ENCODE measurements around the gene CRELD2. TPM values are rescaled to one million over a fixed set of nuclear protein-coding genes. Genes with fewer than 3 reads are reported as not detected.

Gene CRELD2
- total and polyA plus RNA-seq, 4 donors: 21.5 to 61.3 (median 44.1) TPM

GRCh38 chr22:49886346-49887063 is 31.9 kb upstream of the CRELD2 start:
- H3K36me3 ChIP-seq (ENCODE audit: control insufficient read depth, insufficient read depth, low read length): peaks cover 43% of the 10 kb centered on the region
- no peak for DNase-seq (ENCODE audit: low read depth in 4 of 6, low spot score in 6 of 6)
- WGBS (ENCODE audit: insufficient coverage): 99% methylated on average over 41 of the region's 41 CpGs
- no peak overlapping the region for H3K4me3 ChIP-seq (ENCODE audit: low read depth, low read length)
- no peaks in the 10 kb centered on the region for H3K27me3 ChIP-seq (ENCODE audit: control insufficient read depth, insufficient read depth, low read length)
- H3K27ac ChIP-seq (ENCODE audit: low read depth, low read length): no peak overlapping the region
- H3K9me3 ChIP-seq (ENCODE audit: control insufficient read depth, insufficient read depth, low read length): no peaks in the 10 kb centered on the region
- H3K4me1 ChIP-seq (ENCODE audit: control insufficient read depth, insufficient read depth, low read length): peaks cover 13% of the 10 kb centered on the region

GRCh38 chr22:49887064-49887451 is 31.4 kb upstream of the CRELD2 start:
- 98% methylated on average over 7 of the region's 14 CpGs for WGBS (ENCODE audit: insufficient coverage)
- Histone ChIP-seq H3K27ac (ENCODE audit: low read depth, low read length) (no peak overlapping the region), H3K36me3 (ENCODE audit: control insufficient read depth, insufficient read depth, low read length) (peaks cover 43% of the 10 kb centered on the region), H3K4me3 (ENCODE audit: low read depth, low read length) (no peak overlapping the region), H3K4me1 (ENCODE audit: control insufficient read depth, insufficient read depth, low read length) (peaks cover 11% of the 10 kb centered on the region), H3K27me3 (ENCODE audit: control insufficient read depth, insufficient read depth, low read length) (no peaks in the 10 kb centered on the region), H3K9me3 (ENCODE audit: control insufficient read depth, insufficient read depth, low read length) (no peaks in the 10 kb centered on the region)
- DNase-seq (ENCODE audit: low read depth in 4 of 6, low spot score in 6 of 6): no peak

GRCh38 chr22:49887702-49888101 is 30.7 kb upstream of the CRELD2 start:
- 79% methylated on average over 8 of the region's 9 CpGs for WGBS (ENCODE audit: insufficient coverage)
- Histone ChIP-seq H3K27me3 (ENCODE audit: control insufficient read depth, insufficient read depth, low read length) (no peaks in the 10 kb centered on the region), H3K4me3 (ENCODE audit: low read depth, low read length) (no peak overlapping the region), H3K27ac (ENCODE audit: low read depth, low read length) (no peak overlapping the region), H3K4me1 (ENCODE audit: control insufficient read depth, insufficient read depth, low read length) (peaks cover 12% of the 10 kb centered on the region), H3K9me3 (ENCODE audit: control insufficient read depth, insufficient read depth, low read length) (no peaks in the 10 kb centered on the region), H3K36me3 (ENCODE audit: control insufficient read depth, insufficient read depth, low read length) (peaks cover 47% of the 10 kb centered on the region)
- no peak for DNase-seq (ENCODE audit: low read depth in 4 of 6, low spot score in 6 of 6)

GRCh38 chr22:49889071-49889470 is 29.4 kb upstream of the CRELD2 start:
- 59% methylated on average over 5 of the region's 5 CpGs for WGBS (ENCODE audit: insufficient coverage)
- Histone ChIP-seq H3K27me3 (ENCODE audit: control insufficient read depth, insufficient read depth, low read length) (no peaks in the 10 kb centered on the region), H3K4me3 (ENCODE audit: low read depth, low read length) (no peak overlapping the region), H3K27ac (ENCODE audit: low read depth, low read length) (peak overlapping the region; percentile 33), H3K36me3 (ENCODE audit: control insufficient read depth, insufficient read depth, low read length) (peaks cover 41% of the 10 kb centered on the region), H3K9me3 (ENCODE audit: control insufficient read depth, insufficient read depth, low read length) (no peaks in the 10 kb centered on the region), H3K4me1 (ENCODE audit: control insufficient read depth, insufficient read depth, low read length) (peaks cover 12% of the 10 kb centered on the region)
- peak in 5 of 6 donors; percentile 11 to 86 (median 37) for DNase-seq (ENCODE audit: low read depth in 4 of 6, low spot score in 6 of 6)

GRCh38 chr22:49892226-49892899 is 26.1 kb upstream of the CRELD2 start:
- Histone ChIP-seq H3K27me3 (ENCODE audit: control insufficient read depth, insufficient read depth, low read length) (no peaks in the 10 kb centered on the region), H3K4me1 (ENCODE audit: control insufficient read depth, insufficient read depth, low read length) (peaks cover 12% of the 10 kb centered on the region), H3K27ac (ENCODE audit: low read depth, low read length) (no peak overlapping the region), H3K4me3 (ENCODE audit: low read depth, low read length) (no peak overlapping the region), H3K36me3 (ENCODE audit: control insufficient read depth, insufficient read depth, low read length) (peaks cover 25% of the 10 kb centered on the region), H3K9me3 (ENCODE audit: control insufficient read depth, insufficient read depth, low read length) (no peaks in the 10 kb centered on the region)
- WGBS (ENCODE audit: insufficient coverage): 77% methylated on average over 3 of the region's 4 CpGs
- peak in 1 of 6 donors; percentile 57 for DNase-seq (ENCODE audit: low read depth in 4 of 6, low spot score in 6 of 6)

- WGBS (ENCODE audit: insufficient coverage): 79% methylated on average over 3 of the region's 4 CpGs
- Histone ChIP-seq H3K4me3 (ENCODE audit: low read depth, low read length) (no peak overlapping the region), H3K36me3 (ENCODE audit: control insufficient read depth, insufficient read depth, low read length) (peaks cover 31% of the 10 kb centered on the region), H3K4me1 (ENCODE audit: control insufficient read depth, insufficient read depth, low read length) (peaks cover 9% of the 10 kb centered on the region), H3K9me3 (ENCODE audit: control insufficient read depth, insufficient read depth, low read length) (no peaks in the 10 kb centered on the region), H3K27ac (ENCODE audit: low read depth, low read length) (no peak overlapping the region), H3K27me3 (ENCODE audit: control insufficient read depth, insufficient read depth, low read length) (no peaks in the 10 kb centered on the region)
- DNase-seq (ENCODE audit: low read depth in 4 of 6, low spot score in 6 of 6): no peak
These were observed 25.4 kb upstream of the CRELD2 start for GRCh38 chr22:49893025-49893424.

GRCh38 chr22:49894322-49895054 is 23.9 kb upstream of the CRELD2 start:
- Histone ChIP-seq H3K4me3 (ENCODE audit: low read depth, low read length) (no peak overlapping the region), H3K9me3 (ENCODE audit: control insufficient read depth, insufficient read depth, low read length) (no peaks in the 10 kb centered on the region), H3K27me3 (ENCODE audit: control insufficient read depth, insufficient read depth, low read length) (no peaks in the 10 kb centered on the region), H3K4me1 (ENCODE audit: control insufficient read depth, insufficient read depth, low read length) (peaks cover 3% of the 10 kb centered on the region), H3K36me3 (ENCODE audit: control insufficient read depth, insufficient read depth, low read length) (peaks cover 38% of the 10 kb centered on the region), H3K27ac (ENCODE audit: low read depth, low read length) (no peak overlapping the region)
- no peak for DNase-seq (ENCODE audit: low read depth in 4 of 6, low spot score in 6 of 6)
- WGBS (ENCODE audit: insufficient coverage): no CpG with 5 or more reads among the region's 8 CpGs

GRCh38 chr22:49896201-49896600 is 22.2 kb upstream of the CRELD2 start:
- H3K36me3 ChIP-seq (ENCODE audit: control insufficient read depth, insufficient read depth, low read length): peaks cover 47% of the 10 kb centered on the region
- no peaks in the 10 kb centered on the region for H3K27me3 ChIP-seq (ENCODE audit: control insufficient read depth, insufficient read depth, low read length)
- H3K4me3 ChIP-seq (ENCODE audit: low read depth, low read length): no peak overlapping the region
- peaks cover 3% of the 10 kb centered on the region for H3K4me1 ChIP-seq (ENCODE audit: control insufficient read depth, insufficient read depth, low read length)
- H3K9me3 ChIP-seq (ENCODE audit: control insufficient read depth, insufficient read depth, low read length): no peaks in the 10 kb centered on the region
- 90% methylated on average over 5 of the region's 5 CpGs for WGBS (ENCODE audit: insufficient coverage)
- DNase-seq (ENCODE audit: low read depth in 4 of 6, low spot score in 6 of 6): no peak
- no peak overlapping the region for H3K27ac ChIP-seq (ENCODE audit: low read depth, low read length)

GRCh38 chr22:49897015-49897684 is 21.3 kb upstream of the CRELD2 start:
- H3K36me3 ChIP-seq (ENCODE audit: control insufficient read depth, insufficient read depth, low read length): peaks cover 56% of the 10 kb centered on the region
- H3K4me1 ChIP-seq (ENCODE audit: control insufficient read depth, insufficient read depth, low read length): peaks cover 3% of the 10 kb centered on the region
- H3K9me3 ChIP-seq (ENCODE audit: control insufficient read depth, insufficient read depth, low read length): no peaks in the 10 kb centered on the region
- H3K27ac ChIP-seq (ENCODE audit: low read depth, low read length): no peak overlapping the region
- DNase-seq (ENCODE audit: low read depth in 4 of 6, low spot score in 6 of 6): no peak
- 98% methylated on average over 6 of the region's 8 CpGs for whole genome bisulfite sequencing (ENCODE audit: insufficient coverage)
- no peaks in the 10 kb centered on the region for H3K27me3 ChIP-seq (ENCODE audit: control insufficient read depth, insufficient read depth, low read length)
- no peak overlapping the region for H3K4me3 ChIP-seq (ENCODE audit: low read depth, low read length)
